BLaER1 treated with 17β-estradiol and CSF1 and Interleukin-3, amounts not matched to agents 10 nM and 100 nM (cell line): Measurements from ENCODE around the gene DIS3L2.
"Not testable (repeated sequence)": the region's sequence is repeated elsewhere in the genome, so short reads cannot be mapped to it uniquely, and the experiment has no call there.

Source experiments
- H3K27ac ChIP-seq, 11 experiments: shearing (Covaris generic); formaldehyde crosslinking; 2 replicates each; pipeline ENCODE4 v1.8.1; 2022
- H3K27me3 ChIP-seq, 11 experiments: shearing (Covaris generic); formaldehyde crosslinking; 2 replicates each; pipeline ENCODE4 v1.8.1; 2022
- H3K36me3 ChIP-seq, 11 experiments: shearing (Covaris generic); formaldehyde crosslinking; 2 replicates each; pipeline ENCODE4 v1.8.1; 2022
- H3K4me1 ChIP-seq, 10 experiments: shearing (Covaris generic); formaldehyde crosslinking; 2 replicates each; pipeline ENCODE4 v1.8.1; 2022
- H3K4me2 ChIP-seq, 11 experiments: shearing (Covaris generic); formaldehyde crosslinking; 2 replicates each; pipeline ENCODE4 v1.8.1; 2022
- H3K4me3 ChIP-seq, 10 experiments: shearing (Covaris generic); formaldehyde crosslinking; 2 replicates each; pipeline ENCODE4 v1.8.1; 2022
- H3K9ac ChIP-seq, 11 experiments: shearing (Covaris generic); formaldehyde crosslinking; 2 replicates each; pipeline ENCODE4 v1.8.1; 2022
- H3K9me3 ChIP-seq, 11 experiments: shearing (Covaris generic); formaldehyde crosslinking; replicated peaks in 1 of 11; 2 replicates each; pipeline ENCODE4 v1.8.1; 2022
- H4K20me1 ChIP-seq, 11 experiments: shearing (Covaris generic); formaldehyde crosslinking; 2 replicates each; pipeline ENCODE4 v1.8.1; 2022
- Cebpa-rat ChIP-seq, 11 experiments: shearing (Covaris generic); IDR thresholded peaks; 2 replicates each; pipeline ENCODE4 v1.8.1; 2022

Gene DIS3L2

GRCh38 chr2:232327105-232328031, 365.9 kb downstream of the DIS3L2 start:
- H3K27me3 ChIP-seq = no peaks in the 10 kb centered on the region
- H3K4me2 ChIP-seq = peak overlapping the region; percentile 66 to 92 (median 82)
- H3K27ac ChIP-seq = peak overlapping the region in 8 of 11 experiments; percentile 19 to 72 (median 60); a peak in 14 of 22 replicates
- no peak overlapping the region; a peak in 1 of 20 replicates for H3K4me3 ChIP-seq
- TF ChIP-seq Cebpa-rat (IDR thresholded peaks at IDR 0.05) = no peak
- peaks cover 56 to 82% (median 70%) of the 10 kb centered on the region in 10 experiments for H3K4me1 ChIP-seq
- H3K36me3 ChIP-seq = no peaks in the 10 kb centered on the region; a peak in 1 of 22 replicates
- no peaks in the 10 kb centered on the region for H3K9me3 ChIP-seq
- H3K9ac ChIP-seq = peak overlapping the region in 9 of 11 experiments; percentile 8 to 61 (median 46); a peak in 14 of 22 replicates
- peaks cover 3 to 28% (median 13%) of the 10 kb centered on the region in 11 experiments; a peak in 15 of 22 replicates for H4K20me1 ChIP-seq

DNA sequence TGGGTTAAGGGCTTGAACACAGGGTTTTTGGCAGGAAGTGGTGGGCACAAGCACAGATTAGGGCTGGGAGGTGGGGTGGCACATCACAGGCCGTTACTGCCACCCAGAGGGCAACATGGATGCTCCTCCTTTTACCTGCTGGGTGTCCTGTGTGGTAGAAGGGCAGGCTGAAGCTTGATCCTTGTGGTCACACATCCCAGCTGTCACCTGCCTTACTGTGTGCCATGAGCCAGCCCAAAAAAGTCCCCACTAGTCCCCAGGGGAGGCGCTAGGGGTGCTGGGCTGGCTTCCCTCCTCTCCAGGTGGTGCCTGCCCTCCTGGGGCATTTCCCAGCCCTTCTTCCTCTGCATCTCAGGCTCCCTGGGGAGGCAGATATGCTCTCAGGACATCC, 366.5 kb downstream of the DIS3L2 start:
- Histone ChIP-seq H3K4me3 (no peak overlapping the region; a peak in 1 of 20 replicates), H3K9ac (peak overlapping the region in 10 of 11 experiments; percentile 9 to 61 (median 44); a peak in 16 of 22 replicates), H3K4me1 (peaks cover 49 to 81% (median 65%) of the 10 kb centered on the region in 10 experiments), H3K27ac (peak overlapping the region in 9 of 11 experiments; percentile 19 to 72 (median 58); a peak in 17 of 22 replicates), H3K9me3 (no peaks in the 10 kb centered on the region), H3K27me3 (no peaks in the 10 kb centered on the region), H3K4me2 (peak overlapping the region; percentile 66 to 92 (median 82)), H3K36me3 (no peaks in the 10 kb centered on the region; a peak in 1 of 22 replicates), H4K20me1 (peaks cover 3 to 28% (median 13%) of the 10 kb centered on the region in 11 experiments; a peak in 15 of 22 replicates)
- no peak for TF ChIP-seq Cebpa-rat (IDR thresholded peaks at IDR 0.05)

DNA sequence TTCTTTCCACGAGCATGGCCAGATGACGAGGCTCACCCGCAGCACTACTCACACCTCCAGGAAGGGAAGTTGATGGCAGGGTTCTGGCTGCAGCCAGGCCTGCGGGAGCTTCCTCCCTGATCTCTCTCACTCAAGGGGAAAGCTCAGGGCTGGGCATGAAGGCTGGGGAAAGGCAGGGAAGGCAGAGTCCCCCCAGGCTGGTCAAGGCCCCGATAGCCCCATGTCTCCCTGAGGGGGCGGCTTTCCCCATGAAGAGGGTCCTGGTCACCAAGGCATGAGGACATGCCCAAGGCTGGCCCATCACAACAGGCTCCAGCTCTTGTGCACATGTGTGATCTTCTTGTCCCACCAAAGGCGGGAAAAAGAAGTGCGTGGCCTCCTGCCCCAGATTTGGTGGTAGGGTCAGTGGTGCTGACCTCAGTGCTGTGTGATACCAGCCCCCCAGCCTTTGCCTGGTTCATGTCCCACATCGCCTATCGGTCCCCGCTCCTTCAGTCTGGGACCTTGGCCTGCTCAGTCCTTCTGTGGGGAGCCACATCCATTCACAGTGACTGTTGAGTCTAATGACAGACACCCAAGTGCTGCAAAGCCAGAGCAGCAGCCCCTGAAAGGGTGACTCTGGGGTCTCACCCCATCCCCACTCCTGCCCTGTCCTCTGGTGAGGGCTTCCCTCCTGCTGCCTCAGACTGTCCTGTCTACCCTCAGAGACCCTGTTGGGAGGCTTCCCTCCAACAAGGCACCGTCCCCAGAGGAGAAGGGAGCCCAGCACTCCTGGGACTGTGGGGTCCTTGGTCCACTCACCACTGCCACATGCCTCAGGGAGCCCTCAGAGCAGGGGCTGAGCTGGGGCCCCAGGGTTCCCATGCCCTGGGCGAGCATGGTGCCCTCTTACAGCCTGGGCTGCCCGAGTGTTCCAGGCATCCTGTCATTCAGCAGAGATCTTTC, 367.3 kb downstream of the DIS3L2 start:
- H3K27me3 ChIP-seq = no peaks in the 10 kb centered on the region
- peaks cover 3 to 31% (median 13%) of the 10 kb centered on the region in 11 experiments; a peak in 15 of 22 replicates for H4K20me1 ChIP-seq
- TF ChIP-seq Cebpa-rat (IDR thresholded peaks at IDR 0.05) = no peak
- H3K4me2 ChIP-seq = peak overlapping the region; percentile 66 to 92 (median 82)
- peak overlapping the region; percentile 9 to 61 (median 43); a peak in 15 of 22 replicates for H3K9ac ChIP-seq
- peaks cover 0 to 4% (median 0%) of the 10 kb centered on the region in 11 experiments; a peak in 3 of 22 replicates for H3K36me3 ChIP-seq
- H3K4me1 ChIP-seq = peaks cover 44 to 74% (median 58%) of the 10 kb centered on the region in 10 experiments
- peak overlapping the region in 8 of 11 experiments; percentile 19 to 72 (median 60); a peak in 17 of 22 replicates for H3K27ac ChIP-seq
- no peaks in the 10 kb centered on the region for H3K9me3 ChIP-seq
- H3K4me3 ChIP-seq = no peak overlapping the region; a peak in 1 of 20 replicates

DNA sequence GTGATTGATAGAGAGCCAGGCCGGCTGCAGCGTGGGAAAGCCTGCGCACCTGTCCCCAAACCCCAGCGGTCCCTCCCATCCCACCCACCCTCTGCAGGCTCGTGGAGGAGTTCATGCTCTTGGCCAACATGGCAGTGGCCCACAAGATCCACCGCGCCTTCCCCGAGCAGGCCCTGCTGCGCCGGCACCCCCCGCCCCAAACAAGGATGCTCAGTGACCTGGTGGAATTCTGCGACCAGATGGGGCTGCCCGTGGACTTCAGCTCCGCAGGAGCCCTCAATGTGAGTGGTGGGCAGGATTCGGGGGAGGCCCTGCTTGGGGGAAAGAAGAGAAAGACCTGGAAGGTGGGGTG, 368.2 kb downstream of the DIS3L2 start:
- Histone ChIP-seq H3K4me1 (peaks cover 35 to 64% (median 49%) of the 10 kb centered on the region in 10 experiments), H3K27ac (peak overlapping the region in 2 of 11 experiments; percentile 2 to 25; a peak in 1 of 22 replicates)

DNA sequence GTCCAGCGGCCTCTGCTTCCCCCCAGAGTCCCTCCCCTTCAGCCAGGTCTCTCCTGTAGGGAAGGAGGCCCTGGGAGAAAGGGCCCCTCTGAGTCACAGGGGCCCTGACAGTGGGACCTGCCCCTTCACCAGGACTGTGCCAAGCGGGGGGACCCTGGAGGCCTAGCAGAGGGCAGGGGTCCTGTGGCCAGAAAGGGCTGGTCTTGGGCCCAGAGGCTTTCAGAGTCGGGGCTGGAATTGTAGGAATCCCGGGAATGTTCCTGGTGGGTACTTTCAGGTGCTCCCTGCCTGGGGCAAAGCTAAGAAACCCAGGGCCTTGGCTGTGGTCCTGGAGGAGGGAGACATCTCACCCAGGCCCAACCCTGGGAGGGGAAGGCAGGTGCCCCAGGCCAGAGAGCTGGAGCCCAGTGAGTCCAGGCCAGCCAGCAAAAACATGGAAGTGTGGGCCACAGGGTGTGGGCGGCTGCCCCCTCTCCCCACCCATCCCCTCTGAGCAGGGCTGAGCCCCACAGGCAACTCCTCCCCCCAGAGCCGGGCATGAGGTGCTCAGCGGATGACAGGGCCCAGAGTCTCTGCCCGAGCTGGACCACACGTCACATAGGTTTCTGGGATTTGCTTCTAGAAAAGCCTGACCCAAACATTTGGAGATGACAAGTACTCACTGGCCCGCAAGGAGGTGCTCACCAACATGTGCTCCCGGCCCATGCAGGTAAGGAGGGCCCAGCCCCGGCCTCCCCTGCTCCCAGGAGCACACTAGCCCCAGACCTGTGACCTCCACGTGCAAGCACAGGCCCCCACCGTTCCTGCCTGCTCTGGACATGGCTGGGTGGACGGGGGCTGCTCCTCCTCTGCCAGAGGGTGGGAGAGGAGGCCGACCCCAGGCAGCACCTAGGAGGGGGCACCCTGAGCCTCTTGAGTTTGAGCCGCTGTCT, 368.8 kb downstream of the DIS3L2 start:
- peaks cover 33 to 59% (median 44%) of the 10 kb centered on the region in 10 experiments for H3K4me1 ChIP-seq
- H4K20me1 ChIP-seq = peaks cover 3 to 38% (median 13%) of the 10 kb centered on the region in 11 experiments; a peak in 15 of 22 replicates
- no peaks in the 10 kb centered on the region for H3K9me3 ChIP-seq
- H3K27ac ChIP-seq = peak overlapping the region in 2 of 11 experiments; percentile 2 to 25; a peak in 1 of 22 replicates
- TF ChIP-seq Cebpa-rat (IDR thresholded peaks at IDR 0.05) = no peak
- H3K9ac ChIP-seq = no peak overlapping the region
- H3K4me3 ChIP-seq = no peak overlapping the region
- no peaks in the 10 kb centered on the region for H3K27me3 ChIP-seq
- H3K4me2 ChIP-seq = peak overlapping the region in 2 of 11 experiments; percentile 10 to 20; a peak in 1 of 22 replicates
- H3K36me3 ChIP-seq = peaks cover 0 to 8% (median 0%) of the 10 kb centered on the region in 11 experiments; a peak in 3 of 22 replicates

More for the DNA sequence above, 368.2 kb downstream of the DIS3L2 start:
- no peak for TF ChIP-seq Cebpa-rat (IDR thresholded peaks at IDR 0.05)
- peaks cover 3 to 38% (median 13%) of the 10 kb centered on the region in 11 experiments; a peak in 15 of 22 replicates for H4K20me1 ChIP-seq
- peak overlapping the region in 1 of 11 experiments; percentile 20; a peak in 2 of 22 replicates for H3K4me2 ChIP-seq
- H3K36me3 ChIP-seq = peaks cover 0 to 8% (median 0%) of the 10 kb centered on the region in 11 experiments; a peak in 3 of 22 replicates
- H3K9ac ChIP-seq = no peak overlapping the region
- H3K27me3 ChIP-seq = no peaks in the 10 kb centered on the region
- no peak overlapping the region for H3K4me3 ChIP-seq
- no peaks in the 10 kb centered on the region for H3K9me3 ChIP-seq

- Histone ChIP-seq H3K4me1 (peaks cover 27 to 54% (median 38%) of the 10 kb centered on the region in 10 experiments), H3K9ac (peak overlapping the region in 2 of 11 experiments; percentile 27 to 37; a peak in 2 of 22 replicates), H3K36me3 (peaks cover 0 to 14% (median 0%) of the 10 kb centered on the region in 11 experiments; a peak in 5 of 22 replicates), H4K20me1 (peaks cover 3 to 44% (median 13%) of the 10 kb centered on the region in 11 experiments; a peak in 15 of 22 replicates), H3K27ac (0 out of 22 replicates have a peak overlapping the region, but pooled peaks of 1 of the 11 experiments have one; percentile 25)
- not testable (repeated sequence) for H3K27me3 ChIP-seq, H3K4me3 ChIP-seq, H3K4me2 ChIP-seq, H3K9me3 ChIP-seq
Observed at GRCh38 chr2:232331061-232331460, 369.5 kb downstream of the DIS3L2 start.

DNA sequence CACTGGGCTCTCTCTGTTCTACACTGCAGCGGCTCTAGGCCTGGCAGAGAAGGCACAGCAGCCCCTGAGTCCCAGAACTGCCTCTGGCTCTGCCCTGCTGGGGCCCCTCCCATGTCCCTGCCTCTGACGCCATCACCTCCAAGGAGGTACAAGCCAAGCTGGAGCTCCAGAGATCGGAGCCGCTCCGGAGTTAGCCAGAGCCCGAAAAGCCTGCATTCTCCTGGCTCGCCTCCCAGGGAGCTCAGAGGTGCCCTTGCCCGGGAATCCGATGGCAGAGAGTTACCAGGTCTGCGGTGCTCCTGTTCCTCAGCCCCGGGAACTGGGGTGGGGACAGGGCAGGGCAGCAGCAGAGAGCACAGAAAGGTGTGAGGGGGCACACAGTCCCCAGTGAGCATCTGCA, 370.1 kb downstream of the DIS3L2 start:
- H3K4me2 ChIP-seq, H3K9ac ChIP-seq, H3K9me3 ChIP-seq, H3K27me3 ChIP-seq, H3K27ac ChIP-seq, H3K4me3 ChIP-seq: not testable (repeated sequence)
- Histone ChIP-seq H4K20me1 (peaks cover 3 to 44% (median 11%) of the 10 kb centered on the region in 11 experiments; a peak in 15 of 22 replicates), H3K36me3 (peaks cover 0 to 18% (median 5%) of the 10 kb centered on the region in 11 experiments; a peak in 7 of 22 replicates), H3K4me1 (peaks cover 23 to 55% (median 39%) of the 10 kb centered on the region in 10 experiments)

DNA sequence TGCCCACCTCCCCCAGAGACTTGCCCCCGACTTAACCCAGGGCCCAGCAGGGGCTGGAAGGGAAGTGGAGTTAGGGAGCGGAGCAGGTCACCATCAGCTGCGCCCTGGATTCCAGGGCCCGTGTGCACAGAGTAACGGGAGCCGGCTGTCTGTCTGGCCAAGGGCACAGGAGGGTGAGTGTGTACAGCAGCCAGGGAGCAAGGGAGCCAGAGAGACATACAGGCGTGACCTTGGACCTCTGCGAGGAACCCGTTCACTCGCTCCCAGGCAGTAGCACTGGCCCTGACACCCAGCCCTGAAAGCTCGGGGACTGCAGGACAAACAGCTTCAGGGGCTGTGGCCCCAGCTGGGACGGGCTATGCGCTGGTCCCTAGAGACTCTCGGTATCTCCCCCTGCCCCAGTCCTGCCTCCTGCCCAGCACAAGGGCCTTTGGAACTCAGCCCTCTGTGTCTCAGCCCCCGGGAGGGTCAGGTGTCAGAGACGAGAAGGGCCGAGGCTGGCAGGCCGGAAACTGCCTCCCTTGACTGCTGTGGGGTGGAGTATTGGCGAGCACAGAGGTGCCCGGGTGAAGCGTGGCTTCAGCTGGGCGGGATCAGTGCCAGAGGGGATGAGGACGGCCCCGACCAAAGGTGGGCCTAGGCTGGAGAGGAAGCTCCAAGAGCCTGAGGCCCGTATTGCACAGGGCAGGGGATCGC, 370.9 kb downstream of the DIS3L2 start:
- 0 out of 22 replicates have a peak overlapping the region, but pooled peaks of 1 of the 11 experiments have one; percentile 15 for H3K27ac ChIP-seq
- not testable (repeated sequence) for H3K9ac ChIP-seq, H3K9me3 ChIP-seq, H3K4me3 ChIP-seq, H3K27me3 ChIP-seq
- H3K4me2 ChIP-seq = peak overlapping the region in 3 of 11 experiments; percentile 4 to 28 (median 12); a peak in 3 of 22 replicates
- peaks cover 3 to 41% (median 10%) of the 10 kb centered on the region in 11 experiments; a peak in 15 of 22 replicates for H4K20me1 ChIP-seq
- H3K36me3 ChIP-seq = peaks cover 0 to 18% (median 9%) of the 10 kb centered on the region in 11 experiments; a peak in 8 of 22 replicates
- H3K4me1 ChIP-seq = peaks cover 16 to 55% (median 38%) of the 10 kb centered on the region in 10 experiments
